Esophagus squamous epithelium (tissue), 4 donors: ENCODE data around the gene CYTL1.

Experiments used
- CTCF ChIP-seq, 6 experiments: fragments of 450-650 bp in 4 of 6; fragments of 200-600 bp in 2 of 6; sonication (generic) in 2 of 6; IDR thresholded peaks; one replicate each; pipeline ENCODE4 v1.5.1; 2016 to 2019; ENCODE audit warnings: antibody characterized with exemption in 6 of 6, mild to moderate bottlenecking in 4 of 6, moderate library complexity in 4 of 6
- POLR2A ChIP-seq, 4 donors: fragments of 450-650 bp; IDR thresholded peaks; one replicate each; pipeline ENCODE4 v1.6.1; 2017; ENCODE audit warnings: antibody characterized with exemption in 4 of 4, mild to moderate bottlenecking in 4 of 4, moderate library complexity in 3 of 4

- TF ChIP-seq CTCF (IDR thresholded peaks at IDR 0.05) (no peak), POLR2A (IDR thresholded peaks at IDR 0.05) (no peak)
Measured at GRCh38 chr4:5039800-5040199, 20.5 kb upstream of the CYTL1 start.
